H4 (cell line): ENCODE measurements around the gene WDR55. TPM values are rescaled to one million over a fixed set of nuclear protein-coding genes. Genes with fewer than 3 reads are reported as not detected.
"Not testable (repeated sequence)": the region's sequence is repeated elsewhere in the genome, so short reads cannot be mapped to it uniquely, and the experiment has no call there.

Source experiments
- DNase-seq: peaks from one replicate; pipeline ENCODE4 v3.0.0-alpha.2; 2015; ENCODE audit warnings: low spot score
- total RNA-seq: library from RNA; depleted of rRNA; stranded (reverse); fragments of >200 nt; shearing (Covaris generic); gene quantifications from 2 replicates; pipeline ENCODE4 v1.2.3, GENCODE V29; 2014

Gene WDR55
- total RNA-seq, 1 experiment from 2014 or later: 13.7 TPM

DNA sequence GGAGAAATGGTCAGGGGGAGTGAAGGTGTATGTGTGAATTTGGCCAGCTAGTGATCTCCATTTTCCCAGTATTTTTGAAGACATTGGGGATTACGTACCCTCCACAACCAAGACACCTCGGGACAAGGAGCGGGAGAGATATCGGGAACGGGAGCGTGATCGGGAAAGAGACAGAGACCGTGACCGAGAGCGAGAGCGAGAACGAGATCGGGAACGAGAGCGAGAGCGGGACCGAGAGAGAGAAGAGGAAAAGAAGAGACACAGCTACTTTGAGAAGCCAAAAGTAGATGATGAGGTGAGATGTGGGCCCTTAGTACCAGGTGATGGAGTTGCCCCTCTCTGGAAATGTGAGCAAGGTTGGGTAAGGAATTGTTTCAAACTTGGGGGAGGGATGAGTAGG, 5.8 kb upstream of the WDR55 start:
- no peak for DNase-seq

DNA sequence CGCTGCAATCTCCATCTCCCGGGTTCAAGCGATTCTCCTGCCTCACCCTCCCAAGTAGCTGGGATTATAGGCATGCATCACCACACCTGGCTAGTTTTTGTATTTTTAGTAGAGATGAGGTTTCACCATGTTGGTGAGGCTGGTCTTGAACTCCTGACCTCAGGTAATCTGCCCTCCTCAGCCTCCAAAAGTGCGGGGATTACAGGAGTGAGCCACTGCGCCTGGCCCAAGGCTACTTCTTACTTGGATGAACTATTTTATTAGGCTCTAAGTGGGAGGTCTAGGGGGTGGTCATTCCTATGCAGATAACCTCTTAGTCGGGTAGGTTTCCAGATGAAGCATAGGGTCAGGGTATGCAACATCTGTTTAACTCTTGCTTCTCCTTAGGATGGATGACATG, 4.3 kb upstream of the WDR55 start:
- not testable (repeated sequence) for DNase-seq

DNA sequence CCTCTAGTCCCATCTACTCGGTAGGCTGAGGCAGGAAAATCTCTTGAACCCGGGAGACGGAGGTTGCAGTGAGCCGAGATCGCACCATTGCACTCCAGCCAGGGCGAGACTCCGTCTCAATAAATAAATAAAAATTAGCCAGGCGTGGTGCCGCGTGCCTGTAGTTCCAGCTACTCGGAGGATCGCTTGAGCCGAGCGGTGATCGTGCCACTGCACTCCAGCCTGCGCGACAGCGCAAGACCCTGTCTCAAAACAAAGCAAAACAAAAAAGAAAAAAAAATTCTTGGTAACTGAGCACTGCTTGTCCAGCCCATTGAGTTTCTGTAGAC, 710 bp upstream of the WDR55 start:
- no peak for DNase-seq

- not testable (repeated sequence) for DNase-seq
Observed at GRCh38 chr5:140671035-140671434, 6.3 kb downstream of the WDR55 start.

- DNase-seq: no peak
Observed at GRCh38 chr5:140671472-140672125, 6.9 kb downstream of the WDR55 start.

- DNase-seq: no peak
Observed at GRCh38 chr5:140672455-140673186, 7.9 kb downstream of the WDR55 start.

- no peak for DNase-seq
Observed at GRCh38 chr5:140673187-140673976, 8.7 kb downstream of the WDR55 start, which contains the start of gene DND1. Gene DND1 (minus strand): TSS chr5:140673576. CDS start chr5:140673542, 34 bp downstream.

DNA sequence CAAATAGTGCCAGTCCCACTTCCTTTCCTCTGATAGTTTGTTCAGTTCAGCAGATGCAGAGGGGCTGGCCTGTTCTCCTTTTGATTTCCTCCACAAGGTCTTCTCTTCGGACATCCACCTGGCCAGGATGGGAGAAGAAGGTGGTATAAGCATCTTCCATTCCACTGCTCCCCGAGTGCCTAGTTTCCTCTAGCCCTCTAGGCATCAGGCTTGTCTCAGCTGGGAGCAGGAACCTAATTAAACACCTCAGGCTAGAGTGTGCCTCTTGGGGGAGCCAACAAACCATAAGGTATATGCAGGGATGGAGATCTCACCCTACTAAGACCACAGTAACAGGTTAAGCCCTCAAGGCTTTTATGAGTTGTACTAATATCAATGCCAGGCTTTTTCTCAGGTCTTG, 9.5 kb downstream of the WDR55 start:
- DNase-seq: no peak

DNA sequence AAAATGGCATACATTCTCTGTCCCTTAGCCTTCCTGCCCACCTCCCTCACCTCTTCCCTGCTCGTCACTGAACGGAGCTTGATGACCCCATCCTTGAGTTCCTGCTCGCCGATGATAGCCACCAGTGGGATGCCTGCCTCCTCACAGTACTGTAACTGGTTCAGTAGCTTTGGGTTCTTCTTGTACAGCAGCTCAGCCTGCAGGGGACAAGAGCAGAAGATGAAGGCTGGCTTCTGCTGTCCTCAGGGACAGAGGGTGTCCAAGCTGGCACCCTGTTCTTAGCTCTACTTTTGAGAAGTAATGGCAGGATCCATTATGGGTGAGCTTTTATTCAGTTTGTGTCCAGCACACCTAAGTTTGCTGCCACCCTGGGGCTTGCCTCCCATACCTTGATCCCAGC, 9.9 kb downstream of the WDR55 start:
- DNase-seq: no peak

DNA sequence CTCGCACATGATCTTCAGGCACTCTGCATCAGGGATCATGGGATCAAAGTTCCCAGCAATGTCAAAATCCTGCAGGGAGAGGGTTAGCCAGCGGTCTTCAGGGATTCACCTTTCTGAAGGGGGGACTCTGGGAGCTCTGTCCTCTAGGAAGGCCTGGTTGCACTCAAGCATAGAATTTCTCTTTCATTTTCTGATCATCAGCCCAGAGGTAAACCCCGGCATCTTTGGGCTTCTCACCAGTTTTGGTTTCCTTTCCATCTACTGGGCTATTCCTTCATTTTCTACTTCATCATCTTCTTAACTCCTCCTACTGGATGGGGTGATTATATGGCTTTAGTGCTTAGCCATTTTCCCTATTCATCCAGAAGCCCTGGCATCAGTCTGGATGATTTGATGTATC, 13.2 kb downstream of the WDR55 start:
- no peak for DNase-seq

- DNase-seq: no peak
Observed at GRCh38 chr5:140678993-140679392, 14.3 kb downstream of the WDR55 start.

DNA sequence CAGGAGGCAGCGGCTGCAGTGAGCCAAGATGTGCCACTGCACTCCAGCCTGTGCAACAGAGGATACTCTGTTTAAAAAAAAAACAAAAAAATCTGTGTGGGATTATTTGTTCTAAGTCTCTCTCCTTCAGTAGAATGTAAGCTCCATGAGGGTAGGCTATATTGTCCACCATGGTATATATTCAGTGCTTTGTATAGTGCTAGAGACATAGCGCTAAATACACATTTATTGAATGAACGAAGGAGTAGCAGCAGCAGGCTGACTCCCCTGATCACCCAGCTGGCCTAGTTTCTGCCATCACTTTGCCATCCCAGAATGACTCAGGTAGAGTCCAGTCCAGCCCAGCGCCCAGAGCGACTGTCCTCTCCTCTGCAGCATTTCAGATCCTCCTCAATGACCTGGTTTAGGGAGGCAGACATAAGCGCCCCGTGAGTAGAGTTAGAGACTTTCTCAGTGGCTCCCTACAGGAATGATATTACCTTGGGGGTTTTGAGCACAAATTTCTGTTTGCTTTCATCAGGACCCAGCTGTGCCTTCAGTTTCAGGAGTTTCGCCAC, 25.8 kb downstream of the WDR55 start:
- DNase-seq: no peak

- DNase-seq: peak; percentile 94
Observed at GRCh38 chr5:140690941-140691924, 26.5 kb downstream of the WDR55 start, which contains the start of the genes HARS1 and HARS2. Gene HARS1 (minus strand): TSS chr5:140691370. CDS start chr5:140691304, 66 bp downstream. Gene HARS2 (plus strand): TSS chr5:140691455. CDS start chr5:140691649, 194 bp downstream.

DNA sequence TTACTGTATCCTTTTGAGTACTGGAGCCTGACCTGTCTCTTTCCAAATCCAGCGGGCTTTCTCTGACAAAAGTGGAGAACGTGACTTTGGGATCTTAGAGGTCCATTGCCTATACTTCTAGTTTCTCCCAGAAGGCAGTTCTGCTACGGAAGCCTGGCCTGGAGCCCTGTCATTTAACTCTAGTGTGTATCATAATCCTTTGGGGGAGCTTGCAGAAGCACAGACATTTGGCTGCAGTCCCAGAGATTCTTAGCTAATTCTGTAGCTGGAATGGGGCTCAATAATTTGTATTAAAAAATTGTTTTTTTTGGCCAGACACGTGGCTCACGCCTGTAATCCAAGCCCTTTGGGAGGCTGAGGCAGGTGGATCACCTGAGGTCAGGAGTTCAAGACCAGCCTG, 29.6 kb downstream of the WDR55 start:
- DNase-seq: no peak

GRCh38 chr5:140696891-140697492, 32.3 kb downstream of the WDR55 start:
- DNase-seq: no peak

GRCh38 chr5:140700177-140701144, 35.8 kb downstream of the WDR55 start, which contains the start of gene ZMAT2:
Gene ZMAT2 (plus strand): TSS chr5:140700447. CDS start chr5:140700461, 14 bp downstream.
- DNase-seq: peak; percentile 98

DNA sequence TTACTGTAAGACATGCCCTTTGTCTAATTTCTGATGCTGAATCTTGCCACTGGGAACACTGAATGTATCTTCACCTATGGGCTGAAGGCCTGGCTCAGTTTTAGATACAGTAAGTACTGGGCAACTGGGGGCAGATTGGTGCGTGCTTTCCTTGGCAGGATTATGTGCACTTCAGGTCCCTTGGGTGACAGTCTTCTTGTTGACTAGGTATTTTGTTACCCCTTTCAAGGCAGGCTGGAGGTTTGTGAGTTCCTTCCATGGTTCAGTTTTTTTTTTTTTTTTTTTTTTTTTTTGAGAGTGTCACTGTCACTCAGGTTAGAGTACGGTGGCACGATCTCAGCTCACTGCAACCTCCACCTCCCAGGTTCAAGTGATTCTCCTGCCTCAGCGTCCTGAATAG, 43.1 kb downstream of the WDR55 start:
- no peak for DNase-seq

- not testable (repeated sequence) for DNase-seq
Observed at GRCh38 chr5:140708787-140709186, 44.1 kb downstream of the WDR55 start.

- peak; percentile 94 for DNase-seq
Observed at GRCh38 chr5:140710899-140711552, 46.3 kb downstream of the WDR55 start.
